ENCODE measurements around the gene PIAS3. TPM values are rescaled to one million over a fixed set of nuclear protein-coding genes. Genes with fewer than 3 reads are reported as not detected.

PIAS3 gene
- total and polyA plus RNA-seq, 4 donors, result 1.7 to 6.3 (median 4.0) TPM

GRCh38 chr1:145898756-145899155, 39.9 kb upstream of the PIAS3 start:
- 88% methylated on average over 5 of the region's 5 CpGs for WGBS
- Histone ChIP-seq H3K9me3 (ENCODE audit: control insufficient read depth in 4 of 4, low read length in 3 of 4) (no peaks in the 10 kb centered on the region), H3K9ac (ENCODE audit: low read depth in 1 of 2, low read length in 2 of 2) (no peak overlapping the region), H3K4me3 (ENCODE audit: low read depth in 1 of 3, low read length in 3 of 3) (no peak overlapping the region), H3K27me3 (ENCODE audit: control insufficient read depth in 4 of 4, insufficient read depth in 4 of 4, low read length in 3 of 4) (no peaks in the 10 kb centered on the region), H3K4me1 (ENCODE audit: control insufficient read depth in 4 of 4, insufficient read depth in 4 of 4, low read length in 3 of 4) (no peaks in the 10 kb centered on the region), H3K27ac (ENCODE audit: low read depth in 1 of 2, low read length in 2 of 2) (no peak overlapping the region), H3K36me3 (ENCODE audit: control insufficient read depth in 4 of 4, insufficient read depth in 3 of 4, low read depth in 1 of 4, low read length in 3 of 4) (no peaks in the 10 kb centered on the region)
- TF ChIP-seq HNF4G (IDR thresholded peaks at IDR 0.05), result no peak
- no peak for TF ChIP-seq SP1 (IDR thresholded peaks at IDR 0.05)
- TF ChIP-seq EGR1 (IDR thresholded peaks at IDR 0.05; ENCODE audit: low read depth in 2 of 2), result no peak
- TF ChIP-seq TAF1 (conservative IDR thresholded peaks at IDR 0.05), result no peak
- TF ChIP-seq RAD21 (IDR thresholded peaks at IDR 0.05), result no peak
- DNase-seq (ENCODE audit: low spot score), result no peak

- Histone ChIP-seq H3K4me1 (ENCODE audit: control insufficient read depth in 4 of 4, insufficient read depth in 4 of 4, low read length in 3 of 4) (no peaks in the 10 kb centered on the region), H3K36me3 (ENCODE audit: control insufficient read depth in 4 of 4, insufficient read depth in 3 of 4, low read depth in 1 of 4, low read length in 3 of 4) (no peaks in the 10 kb centered on the region), H3K27me3 (ENCODE audit: control insufficient read depth in 4 of 4, insufficient read depth in 4 of 4, low read length in 3 of 4) (no peaks in the 10 kb centered on the region), H3K9me3 (ENCODE audit: control insufficient read depth in 4 of 4, low read length in 3 of 4) (no peaks in the 10 kb centered on the region), H3K27ac (ENCODE audit: low read depth in 1 of 2, low read length in 2 of 2) (no peak overlapping the region), H3K9ac (ENCODE audit: low read depth in 1 of 2, low read length in 2 of 2) (no peak overlapping the region), H3K4me3 (ENCODE audit: low read depth in 1 of 3, low read length in 3 of 3) (no peak overlapping the region)
- DNase-seq (ENCODE audit: low spot score), result no peak
- no peak for TF ChIP-seq HNF4A (conservative IDR thresholded peaks at IDR 0.05)
- TF ChIP-seq FOXA2 (IDR thresholded peaks at IDR 0.05), result no peak
- no peak for TF ChIP-seq MAX (IDR thresholded peaks at IDR 0.05)
- WGBS, result 49% methylated on average over 1 of the region's 1 CpG
Measured at GRCh38 chr1:145897969-145898368, 39.1 kb upstream of the PIAS3 start.

GRCh38 chr1:145895471-145895870, 36.6 kb upstream of the PIAS3 start:
- Histone ChIP-seq H3K36me3 (ENCODE audit: control insufficient read depth in 4 of 4, insufficient read depth in 3 of 4, low read depth in 1 of 4, low read length in 3 of 4) (no peaks in the 10 kb centered on the region), H3K9me3 (ENCODE audit: control insufficient read depth in 4 of 4, low read length in 3 of 4) (no peaks in the 10 kb centered on the region), H3K27ac (ENCODE audit: low read depth in 1 of 2, low read length in 2 of 2) (no peak overlapping the region), H3K4me1 (ENCODE audit: control insufficient read depth in 4 of 4, insufficient read depth in 4 of 4, low read length in 3 of 4) (peaks cover 0 to 14% (median 4%) of the 10 kb centered on the region in 4 donors), H3K4me3 (ENCODE audit: low read depth in 1 of 3, low read length in 3 of 3) (no peak overlapping the region), H3K27me3 (ENCODE audit: control insufficient read depth in 4 of 4, insufficient read depth in 4 of 4, low read length in 3 of 4) (no peaks in the 10 kb centered on the region), H3K9ac (ENCODE audit: low read depth in 1 of 2, low read length in 2 of 2) (no peak overlapping the region)
- WGBS, result 100% methylated on average over 1 of the region's 1 CpG
- DNase-seq (ENCODE audit: low spot score), result no peak
- TF ChIP-seq GABPA (IDR thresholded peaks at IDR 0.05 in 1 of 2, conservative IDR thresholded peaks at IDR 0.05 in 1 of 2) (no peak), CTCF (IDR thresholded peaks at IDR 0.05; ENCODE audit: low read depth, low read length, missing input control) (no peak), EGR1 (IDR thresholded peaks at IDR 0.05; ENCODE audit: low read depth in 2 of 2) (no peak), FOXA1 (IDR thresholded peaks at IDR 0.05) (no peak), TAF1 (conservative IDR thresholded peaks at IDR 0.05) (no peak), MAX (IDR thresholded peaks at IDR 0.05) (no peak), YY1 (IDR thresholded peaks at IDR 0.05) (no peak), HNF4G (IDR thresholded peaks at IDR 0.05) (no peak), REST (IDR thresholded peaks at IDR 0.05) (no peak), HNF4A (conservative IDR thresholded peaks at IDR 0.05) (no peak), JUND (IDR thresholded peaks at IDR 0.05) (no peak), RAD21 (IDR thresholded peaks at IDR 0.05) (no peak), NR2F2 (IDR thresholded peaks at IDR 0.05) (no peak), RXRA (IDR thresholded peaks at IDR 0.05) (no peak)
